Measurements from ENCODE around the gene MSL3B.

The MSL3B gene

GRCh38 chr2:233821709-233822100 lies 46.5 kb downstream of the MSL3B start:
- Histone ChIP-seq H4K20me1 (ENCODE audit: insufficient read depth, low read length) (no peaks in the 10 kb centered on the region), H3F3A (ENCODE audit: insufficient read depth, low read length) (no peaks in the 10 kb centered on the region), H3K4me3 (ENCODE audit: low read length) (no peak overlapping the region), H3K36me3 (replicated peaks; ENCODE audit: insufficient read depth, low read length) (no peaks in the 10 kb centered on the region), H3K79me2 (ENCODE audit: low read length) (no peaks in the 10 kb centered on the region), H3K27ac (ENCODE audit: low read length) (no peak overlapping the region), H3K9me3 (replicated peaks; ENCODE audit: insufficient read depth, low read length) (no peaks in the 10 kb centered on the region), H3K4me1 (ENCODE audit: low read length) (no peaks in the 10 kb centered on the region), H3K4me2 (ENCODE audit: low read depth, low read length) (no peak overlapping the region), H3K27me3 (replicated peaks; ENCODE audit: insufficient read depth, low read length) (no peaks in the 10 kb centered on the region), H2AFZ (ENCODE audit: low read length) (no peak overlapping the region), H3K9me2 (replicated peaks; ENCODE audit: insufficient read depth, low read length) (no peaks in the 10 kb centered on the region), H3K9ac (ENCODE audit: low read length) (no peak overlapping the region)
- TF ChIP-seq, protein P1, sequence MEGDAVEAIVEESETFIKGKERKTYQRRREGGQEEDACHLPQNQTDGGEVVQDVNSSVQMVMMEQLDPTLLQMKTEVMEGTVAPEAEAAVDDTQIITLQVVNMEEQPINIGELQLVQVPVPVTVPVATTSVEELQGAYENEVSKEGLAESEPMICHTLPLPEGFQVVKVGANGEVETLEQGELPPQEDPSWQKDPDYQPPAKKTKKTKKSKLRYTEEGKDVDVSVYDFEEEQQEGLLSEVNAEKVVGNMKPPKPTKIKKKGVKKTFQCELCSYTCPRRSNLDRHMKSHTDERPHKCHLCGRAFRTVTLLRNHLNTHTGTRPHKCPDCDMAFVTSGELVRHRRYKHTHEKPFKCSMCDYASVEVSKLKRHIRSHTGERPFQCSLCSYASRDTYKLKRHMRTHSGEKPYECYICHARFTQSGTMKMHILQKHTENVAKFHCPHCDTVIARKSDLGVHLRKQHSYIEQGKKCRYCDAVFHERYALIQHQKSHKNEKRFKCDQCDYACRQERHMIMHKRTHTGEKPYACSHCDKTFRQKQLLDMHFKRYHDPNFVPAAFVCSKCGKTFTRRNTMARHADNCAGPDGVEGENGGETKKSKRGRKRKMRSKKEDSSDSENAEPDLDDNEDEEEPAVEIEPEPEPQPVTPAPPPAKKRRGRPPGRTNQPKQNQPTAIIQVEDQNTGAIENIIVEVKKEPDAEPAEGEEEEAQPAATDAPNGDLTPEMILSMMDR (IDR thresholded peaks at IDR 0.05; ENCODE audit: low read length), result no peak
- no peak for TF ChIP-seq EZH2 (optimal IDR thresholded peaks at IDR 0.05; ENCODE audit: low read depth, low read length)
- no peak for DNase-seq

DNA sequence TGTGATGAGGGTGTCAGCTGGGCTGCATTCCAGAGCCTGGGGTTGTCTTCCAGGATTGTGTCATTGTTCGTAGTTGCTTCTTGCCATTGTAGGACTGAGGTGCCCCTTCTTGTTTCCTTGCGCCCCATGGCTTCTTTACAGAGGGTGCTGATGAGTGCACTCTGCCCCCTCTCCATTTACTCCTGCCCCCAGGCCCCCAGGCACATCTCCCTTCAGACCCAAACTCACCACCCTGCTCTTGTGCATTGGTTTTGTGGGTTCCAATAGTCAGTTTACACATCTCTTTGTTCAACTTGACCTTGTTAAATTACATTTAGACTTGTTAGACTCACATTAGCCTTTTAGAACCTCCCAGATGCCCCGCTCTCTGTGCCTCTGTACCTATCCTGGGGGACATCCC lies 47.0 kb downstream of the MSL3B start:
- Histone ChIP-seq H3F3A (ENCODE audit: insufficient read depth, low read length) (no peaks in the 10 kb centered on the region), H3K79me2 (ENCODE audit: low read length) (no peaks in the 10 kb centered on the region), H3K27ac (ENCODE audit: low read length) (no peak overlapping the region), H3K9ac (ENCODE audit: low read length) (no peak overlapping the region), H3K36me3 (replicated peaks; ENCODE audit: insufficient read depth, low read length) (no peaks in the 10 kb centered on the region), H3K9me3 (replicated peaks; ENCODE audit: insufficient read depth, low read length) (no peaks in the 10 kb centered on the region), H4K20me1 (ENCODE audit: insufficient read depth, low read length) (no peaks in the 10 kb centered on the region), H3K27me3 (replicated peaks; ENCODE audit: insufficient read depth, low read length) (no peaks in the 10 kb centered on the region), H3K4me2 (ENCODE audit: low read depth, low read length) (no peak overlapping the region), H2AFZ (ENCODE audit: low read length) (no peak overlapping the region), H3K4me1 (ENCODE audit: low read length) (no peaks in the 10 kb centered on the region), H3K9me2 (replicated peaks; ENCODE audit: insufficient read depth, low read length) (no peaks in the 10 kb centered on the region), H3K4me3 (ENCODE audit: low read length) (no peak overlapping the region)
- no peak for DNase-seq
- TF ChIP-seq, protein P1 (IDR thresholded peaks at IDR 0.05; ENCODE audit: low read length), result no peak
- TF ChIP-seq EZH2phosphoT487 (IDR thresholded peaks at IDR 0.05; ENCODE audit: low read length) (no peak), EZH2 (optimal IDR thresholded peaks at IDR 0.05; ENCODE audit: low read depth, low read length) (no peak)

DNA sequence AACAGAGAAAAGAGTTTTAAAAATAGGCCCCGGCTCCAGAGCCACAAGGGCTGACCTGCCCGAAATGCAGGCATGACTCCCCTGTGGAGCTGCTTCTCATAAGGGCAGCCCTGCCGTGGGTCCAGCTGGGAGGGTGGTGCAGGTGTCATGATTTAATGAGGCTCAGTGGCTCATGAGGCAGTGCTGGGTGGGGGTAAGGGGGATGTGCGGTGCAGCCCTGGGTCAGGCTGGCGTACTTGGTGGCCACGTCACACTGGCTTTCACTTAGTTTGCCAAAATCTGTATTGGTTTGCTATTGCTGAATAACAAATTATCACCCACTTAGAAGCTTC lies 47.4 kb downstream of the MSL3B start:
- no peak overlapping the region for H3K4me3 ChIP-seq (ENCODE audit: low read length)
- no peak overlapping the region for H2AFZ ChIP-seq (ENCODE audit: low read length)
- TF ChIP-seq, protein P1 (IDR thresholded peaks at IDR 0.05; ENCODE audit: low read length), result no peak
- TF ChIP-seq EZH2 (optimal IDR thresholded peaks at IDR 0.05; ENCODE audit: low read depth, low read length) (no peak), EZH2phosphoT487 (IDR thresholded peaks at IDR 0.05; ENCODE audit: low read length) (no peak)
- no peaks in the 10 kb centered on the region for H3K9me2 ChIP-seq (replicated peaks; ENCODE audit: insufficient read depth, low read length)
- H3K9ac ChIP-seq (ENCODE audit: low read length), result no peak overlapping the region
- no peaks in the 10 kb centered on the region for H3K79me2 ChIP-seq (ENCODE audit: low read length)
- H3K27me3 ChIP-seq (replicated peaks; ENCODE audit: insufficient read depth, low read length), result no peaks in the 10 kb centered on the region
- no peaks in the 10 kb centered on the region for H3K4me1 ChIP-seq (ENCODE audit: low read length)
- no peaks in the 10 kb centered on the region for H3K9me3 ChIP-seq (replicated peaks; ENCODE audit: insufficient read depth, low read length)
- no peak overlapping the region for H3K4me2 ChIP-seq (ENCODE audit: low read depth, low read length)
- no peaks in the 10 kb centered on the region for H3K36me3 ChIP-seq (replicated peaks; ENCODE audit: insufficient read depth, low read length)
- no peaks in the 10 kb centered on the region for H4K20me1 ChIP-seq (ENCODE audit: insufficient read depth, low read length)
- no peak overlapping the region for H3K27ac ChIP-seq (ENCODE audit: low read length)
- no peaks in the 10 kb centered on the region for H3F3A ChIP-seq (ENCODE audit: insufficient read depth, low read length)
- DNase-seq, result no peak
